8988T (cell line): ENCODE results near the gene PRR14L.
"Not testable (repeated sequence)": the region's sequence is repeated elsewhere in the genome, so short reads cannot be mapped to it uniquely, and the experiment has no call there.

ENCODE experiments used
- DNase-seq: peaks from one replicate; pipeline ENCODE4 v3.0.0; 2011

The PRR14L gene

GRCh38 chr22:31739795-31740201 is 10.1 kb downstream of the PRR14L start:
- no peak for DNase-seq

- DNase-seq, result no peak
Observed at GRCh38 chr22:31738566-31738965, 11.4 kb downstream of the PRR14L start.

- DNase-seq, result no peak
Observed at GRCh38 chr22:31737932-31738331, 12.0 kb downstream of the PRR14L start.

GRCh38 chr22:31736458-31736857 is 13.5 kb downstream of the PRR14L start:
- no peak for DNase-seq

DNA sequence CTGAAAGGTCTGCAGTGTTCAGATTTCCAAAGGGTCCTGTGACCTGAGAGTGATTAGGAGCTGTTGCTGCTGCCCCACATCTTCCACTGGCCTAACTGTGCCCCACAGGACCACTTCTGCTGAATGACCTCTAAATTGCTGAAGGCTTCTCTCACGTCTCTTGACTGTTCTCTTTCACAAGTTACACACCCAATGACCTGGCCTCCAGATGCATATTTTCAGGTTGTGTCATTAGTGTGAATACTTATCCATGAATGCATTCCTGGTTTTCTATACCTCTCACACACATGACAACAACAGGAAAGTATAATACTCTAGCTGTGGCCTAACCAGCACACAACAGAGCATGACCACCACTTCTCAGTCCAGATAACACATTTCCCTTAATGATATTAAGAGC is 15.4 kb downstream of the PRR14L start:
- DNase-seq, result peak; percentile 16

DNA sequence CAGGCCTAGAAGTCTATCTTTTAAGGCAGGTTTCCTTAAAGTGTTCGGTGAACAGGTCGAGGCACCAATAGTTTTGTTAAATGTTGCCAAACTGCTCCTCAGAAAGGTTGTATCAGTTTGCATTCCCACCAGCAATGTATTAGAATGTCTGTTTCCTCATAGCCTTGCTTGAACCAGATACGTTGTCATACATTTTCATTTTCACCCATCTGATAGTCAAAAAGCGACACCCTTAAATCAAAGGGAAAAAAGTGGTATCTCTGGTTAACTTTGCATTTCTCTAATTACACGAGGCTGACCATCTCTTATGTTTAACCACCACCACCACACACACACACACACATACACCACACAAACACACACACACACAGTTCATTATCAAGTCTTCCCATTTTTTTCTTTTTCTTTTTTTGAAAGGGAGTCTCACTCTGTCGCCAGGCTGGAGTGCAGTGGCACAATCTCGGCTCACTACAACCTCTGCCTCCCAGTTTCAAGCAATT is 16.3 kb downstream of the PRR14L start:
- no peak for DNase-seq

DNA sequence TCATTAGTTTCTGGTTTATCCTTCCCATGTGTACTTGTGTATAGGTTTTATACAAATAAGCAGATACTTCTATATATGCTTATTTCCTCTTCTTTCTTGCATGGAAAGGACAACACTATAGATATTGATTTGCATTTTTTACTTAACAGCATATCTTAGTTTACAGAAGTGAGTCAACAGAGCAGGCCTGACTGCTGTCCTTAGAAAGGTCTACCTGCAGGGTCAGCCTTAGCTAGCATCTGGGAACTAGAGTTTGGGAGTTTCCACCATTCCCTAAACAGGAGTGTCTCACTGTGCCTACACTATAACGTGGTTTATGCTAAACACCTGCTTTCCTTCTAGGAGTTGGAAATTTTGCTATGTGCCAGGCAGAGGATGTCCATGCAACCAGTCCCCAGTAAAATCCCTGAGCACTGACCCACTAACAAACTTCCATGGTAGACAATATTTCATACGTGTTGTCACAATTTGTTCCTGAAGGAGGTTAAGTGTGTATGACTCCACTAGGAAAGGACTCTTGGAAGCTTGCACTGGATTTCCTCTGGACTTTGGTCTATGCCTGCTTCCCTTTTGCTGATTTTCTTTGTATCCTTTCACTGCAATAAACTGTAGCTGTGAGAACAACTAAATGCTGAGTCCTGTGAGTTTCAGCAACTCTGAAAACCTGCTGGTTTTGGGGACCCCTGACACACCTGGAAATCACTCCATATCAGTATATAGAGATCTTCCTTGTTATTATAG is 17.7 kb downstream of the PRR14L start:
- DNase-seq, result no peak

DNA sequence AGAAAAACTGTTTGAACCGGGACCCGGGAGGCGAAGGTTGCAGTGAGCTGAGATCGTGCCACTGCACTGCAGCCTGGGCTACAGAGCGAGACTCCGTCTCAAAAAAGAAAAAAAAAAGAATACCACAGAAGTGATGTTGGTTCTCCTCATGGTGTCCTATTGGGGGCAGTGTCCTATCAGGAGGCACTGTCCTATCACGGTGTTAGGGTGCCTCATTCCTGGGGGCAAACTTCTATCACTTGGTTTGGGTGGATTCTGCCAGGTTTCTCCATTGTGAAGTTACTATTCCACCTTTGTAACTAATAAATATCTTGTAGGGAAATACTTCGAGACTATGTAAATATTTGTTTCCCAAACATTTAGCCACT is 19.6 kb downstream of the PRR14L start:
- no peak for DNase-seq

GRCh38 chr22:31728857-31729256 is 21.1 kb downstream of the PRR14L start:
- DNase-seq, result no peak

GRCh38 chr22:31726692-31727091 is 23.2 kb downstream of the PRR14L start:
- DNase-seq, result no peak

- no peak for DNase-seq
Observed at GRCh38 chr22:31723723-31724122, 26.2 kb downstream of the PRR14L start.

DNA sequence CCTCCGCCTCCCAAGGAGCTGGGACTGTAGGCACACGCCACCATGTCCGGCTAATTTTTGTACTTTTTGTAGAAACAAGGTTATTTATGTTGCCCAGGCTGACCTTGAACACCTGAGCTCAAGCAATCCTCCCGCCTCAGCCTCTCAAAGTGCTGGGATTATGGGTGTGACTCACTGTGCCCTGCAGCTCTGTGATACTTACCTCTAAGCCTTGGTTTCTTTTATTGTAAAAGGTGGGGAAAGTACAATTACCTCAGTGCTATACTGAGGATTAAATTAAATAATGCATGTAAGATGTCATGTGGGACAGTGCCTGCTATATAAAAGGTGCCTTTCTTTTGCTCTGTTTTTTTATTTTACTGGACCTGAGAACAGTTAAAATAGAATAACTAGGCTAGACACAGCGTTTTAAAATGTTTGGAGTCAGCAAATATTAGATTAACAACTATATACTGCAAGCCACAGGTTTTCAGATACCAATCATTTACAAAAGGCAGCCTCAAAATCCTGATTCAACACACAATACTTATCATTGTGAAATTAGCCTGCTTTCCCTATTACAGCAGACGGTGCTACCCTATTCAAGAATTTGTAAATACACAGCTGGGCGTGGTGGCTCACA is 30.0 kb downstream of the PRR14L start:
- DNase-seq, result no peak

DNA sequence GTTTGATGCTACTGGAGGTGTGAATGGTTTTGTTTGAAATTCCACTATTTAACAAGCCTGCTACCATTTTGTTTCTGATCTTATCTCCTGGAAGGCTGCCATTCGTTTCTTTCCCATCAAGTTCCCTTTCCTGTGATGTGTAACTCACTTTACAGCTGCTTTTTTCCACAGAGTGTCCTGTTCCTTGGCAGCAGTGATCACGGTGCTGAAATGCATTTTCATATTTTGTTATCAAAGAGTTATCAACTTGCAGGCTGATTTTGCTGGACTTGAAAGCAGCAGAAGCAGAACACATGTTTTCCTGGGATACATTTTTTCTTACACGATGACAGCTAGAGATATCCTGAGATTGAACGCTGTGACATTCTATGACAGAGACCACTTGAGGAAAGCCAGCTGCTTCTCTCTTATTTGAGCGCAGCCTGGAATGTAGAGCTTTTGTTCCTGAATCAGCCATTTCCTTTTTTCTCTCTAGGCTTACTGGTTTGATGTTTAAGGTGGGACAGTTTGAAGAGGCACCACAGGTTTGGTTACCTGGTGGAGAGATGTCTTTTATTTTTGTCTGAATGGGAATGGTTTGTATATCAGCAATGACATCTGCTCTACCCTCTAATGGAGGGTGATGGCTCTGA is 34.7 kb downstream of the PRR14L start:
- DNase-seq, result no peak

DNA sequence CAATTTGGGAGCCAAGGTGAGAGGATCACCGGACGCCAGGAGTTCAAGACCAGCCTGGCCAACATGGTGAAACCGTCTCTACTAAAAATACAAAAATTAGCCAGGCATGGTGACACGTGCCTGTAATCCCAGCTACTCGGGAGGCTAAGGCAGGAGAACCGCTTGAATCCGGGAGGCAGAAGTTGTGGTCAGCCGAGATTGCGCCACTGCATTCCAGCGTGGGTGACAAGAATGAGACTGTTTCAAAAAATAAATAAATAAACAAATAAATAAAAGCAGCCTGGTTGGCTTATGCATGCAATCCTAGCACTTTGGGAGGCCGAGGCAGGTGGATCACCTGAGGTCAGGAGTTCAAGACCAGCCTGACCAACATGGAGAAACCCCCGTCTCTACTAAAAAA is 38.7 kb downstream of the PRR14L start:
- DNase-seq, result not testable (repeated sequence)

- no peak for DNase-seq
Observed at GRCh38 chr22:31707519-31707918, 42.4 kb downstream of the PRR14L start.

DNA sequence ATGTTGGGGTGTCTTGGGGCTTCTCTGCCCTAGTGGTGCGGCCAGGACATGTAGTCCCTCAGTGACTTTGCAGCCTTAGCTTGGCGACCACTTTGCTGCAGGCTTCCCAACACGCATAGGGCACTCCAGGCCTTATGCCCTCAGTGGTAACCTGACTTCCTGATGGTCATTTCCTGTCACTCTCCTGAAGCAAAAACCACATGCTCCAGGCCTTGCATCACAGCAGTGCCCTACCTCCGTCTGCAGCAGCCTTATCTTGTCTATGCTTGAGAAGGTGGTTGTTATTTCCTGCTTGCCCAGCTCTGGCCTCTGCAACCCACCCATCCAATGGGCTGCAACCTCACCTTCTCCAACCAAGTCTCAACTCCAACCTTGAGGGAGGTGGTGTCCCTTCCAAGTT is 54.5 kb downstream of the PRR14L start:
- DNase-seq, result no peak

GRCh38 chr22:31694046-31694445 is 55.9 kb downstream of the PRR14L start:
- DNase-seq, result not testable (repeated sequence)

- DNase-seq, result no peak
Observed at GRCh38 chr22:31692186-31692886, 57.6 kb downstream of the PRR14L start.

GRCh38 chr22:31691408-31691807 is 58.5 kb downstream of the PRR14L start:
- no peak for DNase-seq

GRCh38 chr22:31683181-31684105 is 66.5 kb downstream of the PRR14L start:
- no peak for DNase-seq

GRCh38 chr22:31682751-31683150 is 67.2 kb downstream of the PRR14L start:
- no peak for DNase-seq
